HG02943 (cell line): ENCODE measurements around the gene PHYKPL.

ENCODE experiments used
- ATAC-seq: cut with Tn5 transposase; IDR thresholded peaks from one replicate; pipeline ENCODE4 v1.9.1; 2021; ENCODE audit warnings: mild to moderate bottlenecking, low read depth, moderate library complexity; ENCODE audit not compliant: unreplicated experiment

PHYKPL gene

GRCh38 chr5:178232124-178232919, at the start of gene PHYKPL:
PHYKPL (minus strand) TSS chr5:178232802; CDS start chr5:178232550, 252 bp downstream.
- peak; percentile 59 for ATAC-seq

- no peak for ATAC-seq
Observed at GRCh38 chr5:178282391-178282790, 49.8 kb upstream of the PHYKPL start.

- ATAC-seq = no peak
Observed at GRCh38 chr5:178281331-178281730, 48.7 kb upstream of the PHYKPL start.

- ATAC-seq = no peak
Observed at GRCh38 chr5:178280631-178281030, 48.0 kb upstream of the PHYKPL start.

GRCh38 chr5:178279723-178280438, 47.3 kb upstream of the PHYKPL start:
- ATAC-seq = no peak

GRCh38 chr5:178279026-178279722, 46.6 kb upstream of the PHYKPL start:
- ATAC-seq = no peak

- no peak for ATAC-seq
Observed at GRCh38 chr5:178278358-178279023, 45.9 kb upstream of the PHYKPL start.

- ATAC-seq = no peak
Observed at GRCh38 chr5:178277866-178278265, 45.3 kb upstream of the PHYKPL start.

GRCh38 chr5:178277346-178277745, 44.7 kb upstream of the PHYKPL start:
- no peak for ATAC-seq

- no peak for ATAC-seq
Observed at GRCh38 chr5:178274781-178275537, 42.4 kb upstream of the PHYKPL start.

- ATAC-seq = no peak
Observed at GRCh38 chr5:178273665-178274541, 41.3 kb upstream of the PHYKPL start.

- no peak for ATAC-seq
Observed at GRCh38 chr5:178273041-178273440, 40.4 kb upstream of the PHYKPL start.

- ATAC-seq = no peak
Observed at GRCh38 chr5:178272591-178272990, 40.0 kb upstream of the PHYKPL start.

GRCh38 chr5:178271726-178272479, 39.3 kb upstream of the PHYKPL start:
- ATAC-seq = no peak

GRCh38 chr5:178271231-178271630, 38.6 kb upstream of the PHYKPL start:
- ATAC-seq = no peak

- no peak for ATAC-seq
Observed at GRCh38 chr5:178269499-178269898, 36.9 kb upstream of the PHYKPL start.

GRCh38 chr5:178267876-178268275, 35.3 kb upstream of the PHYKPL start:
- ATAC-seq = no peak

- ATAC-seq = no peak
Observed at GRCh38 chr5:178267245-178267644, 34.6 kb upstream of the PHYKPL start.
